GM18909 (cell line): ENCODE data around the gene HCST.

ENCODE experiments used
- ATAC-seq: cut with Tn5 transposase; IDR thresholded peaks from one replicate; pipeline ENCODE4 v1.9.1; 2021; ENCODE audit warnings: mild to moderate bottlenecking; ENCODE audit not compliant: unreplicated experiment, poor library complexity

HCST gene

GRCh38 chr19:35935911-35936737 is 33.8 kb downstream of the HCST start, which contains the start of gene LRFN3:
Gene LRFN3, plus strand, starts transcription at chr19:35936374. Its CDS starts 3,052 bp downstream, at chr19:35939426.
- no peak for ATAC-seq

- no peak for ATAC-seq
These were observed 34.5 kb downstream of the HCST start for GRCh38 chr19:35936738-35937268.

- ATAC-seq: no peak
These were observed 35.3 kb downstream of the HCST start for GRCh38 chr19:35937345-35938281.

- ATAC-seq: no peak
These were observed 36.2 kb downstream of the HCST start for GRCh38 chr19:35938282-35939224.

GRCh38 chr19:35939307-35940077 is 37.2 kb downstream of the HCST start:
- no peak for ATAC-seq

- no peak for ATAC-seq
These were observed 37.9 kb downstream of the HCST start for GRCh38 chr19:35940078-35940775.

GRCh38 chr19:35940839-35941238 is 38.5 kb downstream of the HCST start:
- ATAC-seq: no peak

GRCh38 chr19:35942235-35942634 is 39.9 kb downstream of the HCST start:
- no peak for ATAC-seq

GRCh38 chr19:35943321-35944301 is 41.3 kb downstream of the HCST start:
- ATAC-seq: no peak

- no peak for ATAC-seq
These were observed 42.2 kb downstream of the HCST start for GRCh38 chr19:35944556-35944955.

GRCh38 chr19:35945121-35945790 is 42.9 kb downstream of the HCST start:
- ATAC-seq: no peak

- no peak for ATAC-seq
These were observed 43.9 kb downstream of the HCST start for GRCh38 chr19:35946203-35946602.

- ATAC-seq: no peak
These were observed 46.8 kb downstream of the HCST start for GRCh38 chr19:35949131-35949530.
